A204.1 (cell line): Measurements from ENCODE around the gene NT5M.

Experiments used
- FAIRE-seq: peaks from 2 replicates; lab custom pipeline; 2012; peaks lifted over from hg19 to GRCh38; lab: Jason Lieb, UNC

Gene NT5M

DNA sequence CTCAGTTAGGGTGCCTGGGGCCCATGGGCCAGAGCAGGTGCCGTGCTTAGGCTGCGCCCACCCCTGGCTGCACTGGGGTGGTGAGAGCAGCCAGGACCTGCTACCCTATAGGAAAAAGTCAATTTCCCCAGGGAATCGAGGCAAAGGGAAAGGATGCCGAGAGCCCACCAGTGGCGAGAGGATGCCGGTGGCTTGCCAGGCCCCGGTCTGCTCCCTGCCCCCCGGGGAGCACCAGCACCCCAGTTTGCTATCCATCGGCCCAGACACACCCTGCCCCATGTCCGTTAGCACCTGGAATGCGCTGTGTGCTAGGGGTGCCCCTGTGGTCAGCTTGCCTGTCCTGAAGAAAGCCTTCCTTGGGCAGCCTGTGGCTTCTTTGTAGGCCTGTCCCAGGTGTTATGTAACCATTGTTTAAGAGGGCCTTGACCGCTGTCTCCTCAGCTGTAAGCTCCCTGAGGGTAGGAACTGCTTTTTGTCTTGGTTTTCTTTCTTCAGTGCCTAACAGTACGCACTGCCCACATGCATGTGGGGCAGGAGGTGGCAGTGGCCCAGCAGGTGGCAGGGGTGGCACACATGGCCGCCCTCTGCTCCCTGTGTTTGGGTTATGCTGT is 40.8 kb downstream of the NT5M start:
- no peak for FAIRE-seq

DNA sequence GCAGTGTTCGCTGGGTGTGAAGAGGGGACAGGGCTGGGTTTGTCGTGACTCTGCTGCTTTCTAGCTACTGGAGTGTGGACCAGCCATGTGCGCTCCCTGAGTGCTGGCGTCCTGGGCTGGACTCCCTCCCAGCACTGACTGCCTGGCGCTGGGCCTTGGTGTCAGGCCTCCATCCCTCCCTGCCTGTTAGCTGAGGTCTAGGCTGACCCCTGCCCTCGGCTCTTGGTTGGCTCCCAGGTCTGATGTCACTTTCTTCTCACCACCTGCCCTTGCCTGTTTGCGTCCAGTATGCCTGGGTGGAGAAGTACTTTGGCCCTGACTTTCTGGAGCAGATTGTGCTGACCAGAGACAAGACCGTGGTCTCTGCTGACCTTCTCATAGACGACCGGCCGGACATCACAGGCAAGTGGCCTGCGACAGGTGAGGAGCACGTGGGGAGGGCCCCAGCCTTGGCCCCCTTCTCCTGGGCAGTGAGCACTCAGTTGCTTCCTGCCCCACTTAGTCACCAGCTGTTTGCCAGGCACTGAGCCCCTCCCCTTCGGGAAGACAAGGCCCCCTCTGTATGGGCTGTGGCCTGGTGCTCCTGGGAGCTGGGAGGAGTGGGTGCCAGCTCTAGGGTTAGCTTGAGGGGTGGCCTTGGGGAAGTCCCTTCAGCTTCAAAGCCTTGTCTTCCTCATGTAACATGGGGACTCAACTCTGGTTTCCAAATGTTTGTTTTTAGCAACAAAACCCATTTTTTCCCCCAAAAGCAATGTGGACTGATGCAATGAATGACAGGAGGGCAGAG is 41.5 kb downstream of the NT5M start:
- FAIRE-seq: no peak

DNA sequence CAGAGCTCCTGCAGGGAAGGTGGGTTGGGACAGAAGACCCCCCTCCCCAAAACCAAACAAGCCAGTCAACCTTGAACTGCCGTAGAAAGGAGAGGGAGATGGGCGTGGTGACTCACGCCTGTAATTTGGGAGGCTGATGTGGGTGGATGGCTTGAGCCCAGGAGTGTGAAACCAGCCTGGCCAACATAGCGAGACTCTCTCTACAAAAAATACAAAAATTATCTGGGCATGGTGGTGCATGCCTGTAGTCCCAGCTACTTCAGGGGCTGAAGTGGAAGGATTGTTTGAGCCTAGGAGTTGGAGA is 42.1 kb downstream of the NT5M start:
- no peak for FAIRE-seq

DNA sequence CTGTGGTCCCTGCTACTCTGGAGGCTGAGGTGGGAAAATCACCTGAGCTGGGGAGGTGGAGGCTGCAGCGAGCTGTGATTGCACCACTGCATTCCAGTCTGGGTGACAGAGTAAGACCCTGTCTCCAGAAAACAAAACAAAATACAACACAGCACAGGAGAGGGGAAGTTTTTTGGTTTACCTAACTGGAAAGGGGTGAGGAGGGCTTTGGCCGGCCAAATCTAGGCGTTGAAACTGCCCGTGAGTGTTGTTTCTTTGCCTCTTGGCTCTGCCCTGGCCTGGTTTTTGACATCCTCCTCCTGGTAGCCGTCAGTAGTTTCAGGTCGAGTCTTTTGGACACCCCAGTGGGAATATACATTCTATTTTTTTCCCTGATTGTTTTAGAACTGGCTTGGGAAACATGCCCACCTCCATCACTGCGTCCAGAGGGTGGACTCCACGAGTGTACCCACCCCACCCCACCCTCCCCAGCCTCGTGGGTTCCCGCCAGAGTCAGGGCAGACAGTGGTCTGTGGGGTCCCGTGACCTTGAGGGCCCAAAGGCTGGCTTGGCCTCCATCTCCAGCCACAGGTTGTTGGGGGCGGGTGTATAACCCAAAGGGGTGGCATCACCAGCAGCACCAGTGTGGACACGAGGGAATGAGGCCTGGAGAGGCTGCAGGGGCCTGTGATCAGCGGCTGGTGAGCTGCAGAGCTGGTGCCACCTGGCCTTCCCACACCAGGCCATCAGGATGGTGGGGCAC is 42.7 kb downstream of the NT5M start:
- no peak for FAIRE-seq

DNA sequence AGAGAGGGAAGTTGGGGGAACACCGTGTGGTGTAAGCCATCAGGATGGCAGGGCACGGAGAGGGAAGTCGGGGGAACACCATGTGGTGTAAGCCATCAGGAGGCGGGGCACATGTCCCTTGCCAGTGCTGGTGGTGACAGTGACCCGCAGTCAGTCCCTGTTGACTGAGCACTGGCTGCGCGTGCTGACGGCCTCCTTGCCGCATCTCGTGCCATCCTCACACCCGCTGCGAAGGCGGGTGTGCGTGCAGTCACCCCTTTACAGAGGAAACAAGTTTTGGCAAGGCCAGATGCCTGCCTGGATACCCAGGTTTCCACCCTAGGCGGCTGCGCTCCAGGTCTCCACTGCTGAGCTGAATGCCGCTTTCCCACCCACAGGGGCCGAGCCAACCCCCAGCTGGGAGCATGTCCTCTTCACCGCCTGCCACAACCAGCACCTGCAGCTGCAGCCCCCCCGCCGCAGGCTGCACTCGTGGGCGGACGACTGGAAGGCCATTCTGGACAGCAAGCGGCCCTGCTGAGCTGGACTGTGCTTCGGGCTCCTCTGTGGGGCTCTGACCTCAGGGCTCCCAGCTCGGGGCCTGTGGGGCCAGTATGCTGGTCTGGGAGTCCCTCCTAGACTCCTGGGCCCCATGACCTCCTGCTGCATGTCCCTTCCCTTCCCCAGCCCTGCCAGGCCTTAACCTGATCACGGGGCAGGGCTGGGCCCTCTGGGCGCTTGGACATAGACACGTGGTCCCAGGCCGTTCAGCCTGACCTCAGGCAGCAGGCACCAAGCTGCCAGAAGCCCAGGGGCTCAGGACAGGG is 43.5 kb downstream of the NT5M start:
- no peak for FAIRE-seq

DNA sequence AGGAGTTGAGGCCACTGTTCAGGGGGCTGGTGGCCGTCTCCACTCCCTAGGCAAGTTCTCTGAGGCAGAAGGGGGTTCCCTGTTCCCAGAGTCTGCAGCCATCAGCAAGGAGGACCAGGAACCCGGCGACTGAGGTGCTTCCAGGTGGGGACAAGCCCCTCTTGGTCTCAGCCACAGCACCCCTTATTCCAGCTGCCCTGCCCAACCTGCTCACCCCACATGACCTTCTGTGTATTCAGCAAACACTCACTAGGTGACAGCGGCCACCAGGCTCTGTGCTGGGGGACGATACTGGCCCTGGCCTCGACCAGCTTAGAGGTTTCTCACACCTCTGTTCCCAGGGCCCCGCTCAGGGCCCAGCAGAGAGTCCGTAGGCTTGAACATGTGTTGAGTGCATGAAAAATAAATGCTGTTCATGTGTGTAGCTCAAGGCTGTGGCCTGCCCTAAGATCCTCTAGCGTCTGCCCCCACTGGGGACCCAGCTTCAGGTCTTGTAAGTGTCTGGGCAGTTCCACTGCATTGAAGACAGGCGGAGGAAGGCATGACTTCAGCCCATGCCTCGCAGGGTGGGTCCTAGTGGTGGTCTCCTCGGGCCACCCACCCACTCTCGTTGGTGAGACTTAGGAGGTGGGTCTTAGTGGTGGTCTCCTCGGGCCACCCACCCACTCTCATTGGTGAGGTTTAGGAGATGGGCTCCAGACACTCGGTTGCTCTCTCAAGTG is 44.2 kb downstream of the NT5M start:
- FAIRE-seq: no peak

DNA sequence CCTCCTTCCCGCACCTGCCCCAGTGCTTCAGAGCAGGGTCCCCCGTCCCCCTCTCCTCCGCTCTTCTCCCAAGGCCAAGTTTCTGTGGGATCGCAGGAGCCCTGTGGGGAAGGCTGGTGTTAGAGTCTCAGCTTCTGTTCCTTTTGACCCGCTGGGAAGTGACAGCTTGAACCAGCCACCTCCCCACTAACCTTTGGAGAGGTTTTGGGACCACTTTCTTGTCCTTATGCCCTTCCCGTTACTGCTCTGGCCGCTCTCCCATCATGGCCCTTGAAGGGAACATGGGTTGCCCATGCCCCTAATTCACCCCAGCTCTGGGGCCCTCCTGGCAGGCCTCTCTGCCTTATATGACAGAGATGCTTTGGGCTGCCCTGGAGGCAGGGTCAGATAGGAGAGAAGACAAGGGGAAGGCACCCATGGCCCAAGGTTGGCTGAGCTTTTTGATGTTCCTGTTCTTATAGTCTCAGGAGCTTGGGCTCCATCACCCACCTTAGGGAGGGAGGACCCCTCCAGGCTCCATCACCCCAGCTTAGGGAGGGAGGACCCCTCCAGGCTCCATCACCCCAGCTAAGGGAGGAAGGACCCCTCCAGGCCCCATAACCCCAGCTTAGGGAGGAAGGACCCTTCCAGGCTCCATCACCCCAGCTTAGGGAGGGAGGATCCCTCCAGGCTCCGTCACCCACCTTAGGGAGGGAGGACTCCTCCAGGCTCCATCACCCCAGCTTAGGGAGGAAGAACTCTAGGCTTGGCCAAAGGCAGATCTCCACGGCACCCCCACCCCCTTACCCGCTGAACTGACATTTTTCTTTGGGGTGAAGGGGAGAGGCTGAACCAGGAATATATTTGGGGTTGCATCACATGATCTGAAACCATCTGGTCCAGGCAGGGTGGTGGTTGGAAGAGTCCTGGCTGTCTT is 45.0 kb downstream of the NT5M start:
- FAIRE-seq: no peak

DNA sequence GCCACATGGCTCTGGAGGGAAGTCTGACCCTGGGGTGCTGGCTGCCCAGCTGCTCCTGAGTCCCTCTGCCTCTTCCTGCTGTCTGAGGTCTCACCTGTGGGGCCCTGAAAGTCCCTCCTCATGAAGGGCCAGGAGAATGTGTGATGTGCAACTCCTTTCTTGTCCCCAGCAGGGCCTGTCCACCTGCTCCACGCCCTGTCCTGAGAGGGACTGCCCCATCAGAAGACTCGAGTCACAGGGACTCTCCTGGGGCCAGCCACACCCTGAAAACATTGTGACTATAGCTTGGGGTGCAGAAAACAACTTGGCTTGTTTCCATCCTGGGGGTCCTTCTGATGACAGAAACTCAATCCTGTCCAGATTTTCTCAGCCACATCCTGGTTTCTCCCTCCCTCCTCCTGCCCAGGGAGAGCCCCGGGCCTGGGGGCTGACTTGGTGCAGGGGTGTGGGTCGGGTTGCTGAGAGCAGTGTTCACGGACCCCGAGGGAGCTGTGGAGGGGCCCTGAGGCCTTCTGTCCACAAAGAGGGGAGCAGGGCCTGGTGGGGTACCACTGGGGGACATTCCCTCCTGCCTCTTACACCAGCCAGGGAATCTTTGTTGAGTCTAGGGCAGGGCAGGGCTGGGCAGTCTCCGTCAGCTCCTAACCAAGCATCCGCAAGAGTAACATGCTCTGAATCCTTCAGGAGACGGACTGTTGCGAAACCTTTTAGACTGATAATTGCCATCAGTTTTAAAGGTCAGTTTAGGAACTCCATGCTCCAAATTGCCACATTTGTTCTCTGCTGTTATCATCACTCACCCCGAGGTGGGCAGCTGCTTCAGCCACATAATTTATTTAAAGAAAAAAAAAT is 45.9 kb downstream of the NT5M start:
- FAIRE-seq: no peak

DNA sequence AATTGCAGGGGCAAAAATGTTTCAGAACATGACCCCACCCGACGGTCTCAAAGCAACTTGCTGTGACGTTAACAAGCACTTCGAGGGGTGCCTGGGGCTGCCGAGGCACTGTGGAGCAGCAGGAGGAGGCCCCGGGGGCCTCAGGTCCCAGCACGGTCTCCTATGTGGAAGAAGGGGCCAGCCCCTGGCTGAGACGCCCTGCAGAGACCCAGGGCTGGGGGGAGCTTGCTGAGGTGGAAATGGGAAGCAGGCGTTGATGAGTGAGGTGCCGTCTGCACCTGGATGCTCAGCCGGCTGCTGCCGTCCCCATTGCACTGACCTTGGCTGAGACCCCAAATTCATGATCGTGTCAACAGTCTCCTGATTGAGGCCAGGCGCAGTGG is 46.5 kb downstream of the NT5M start:
- no peak for FAIRE-seq

DNA sequence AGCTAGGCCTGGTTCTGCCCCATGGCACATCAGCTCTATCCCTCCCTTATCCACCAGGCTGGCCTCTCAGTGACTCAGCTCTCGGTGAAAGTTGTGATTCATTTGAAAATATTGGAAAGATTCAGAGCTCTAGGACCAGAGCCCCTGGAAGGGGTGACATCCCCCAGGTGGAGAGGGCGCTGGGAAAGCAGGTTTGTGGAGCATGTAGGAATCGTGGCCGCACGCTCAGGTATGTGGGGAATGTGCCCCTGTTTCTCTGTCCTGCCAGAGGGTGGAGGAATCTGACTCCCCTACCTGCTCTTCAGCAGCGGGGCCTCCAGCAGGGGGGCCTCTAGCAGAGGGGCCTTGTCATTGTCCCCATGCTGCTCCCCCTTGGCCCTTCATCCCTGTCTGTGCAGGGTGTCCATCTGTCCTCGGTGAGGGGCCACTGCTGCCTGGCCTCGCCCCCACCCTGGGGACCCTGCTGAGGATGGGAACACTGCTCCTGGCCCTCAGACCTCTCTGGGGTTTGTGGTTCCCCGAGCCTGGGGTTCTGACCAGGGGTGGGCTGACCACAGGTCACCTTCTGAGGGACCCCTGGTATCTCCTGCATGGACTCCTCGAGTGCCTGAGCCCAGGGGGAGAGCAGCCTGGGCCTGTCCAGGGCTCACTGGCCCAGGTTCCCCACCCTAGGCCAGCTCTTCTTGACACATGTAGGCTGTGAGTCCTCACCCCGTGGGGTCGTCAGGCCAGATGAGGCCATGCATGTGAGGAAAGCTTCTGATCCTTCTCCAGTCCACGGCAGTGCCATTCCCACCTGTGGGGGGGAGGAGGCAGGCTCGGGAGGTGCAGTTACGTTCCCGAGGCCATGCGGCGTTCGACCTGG is 47.5 kb downstream of the NT5M start:
- no peak for FAIRE-seq

DNA sequence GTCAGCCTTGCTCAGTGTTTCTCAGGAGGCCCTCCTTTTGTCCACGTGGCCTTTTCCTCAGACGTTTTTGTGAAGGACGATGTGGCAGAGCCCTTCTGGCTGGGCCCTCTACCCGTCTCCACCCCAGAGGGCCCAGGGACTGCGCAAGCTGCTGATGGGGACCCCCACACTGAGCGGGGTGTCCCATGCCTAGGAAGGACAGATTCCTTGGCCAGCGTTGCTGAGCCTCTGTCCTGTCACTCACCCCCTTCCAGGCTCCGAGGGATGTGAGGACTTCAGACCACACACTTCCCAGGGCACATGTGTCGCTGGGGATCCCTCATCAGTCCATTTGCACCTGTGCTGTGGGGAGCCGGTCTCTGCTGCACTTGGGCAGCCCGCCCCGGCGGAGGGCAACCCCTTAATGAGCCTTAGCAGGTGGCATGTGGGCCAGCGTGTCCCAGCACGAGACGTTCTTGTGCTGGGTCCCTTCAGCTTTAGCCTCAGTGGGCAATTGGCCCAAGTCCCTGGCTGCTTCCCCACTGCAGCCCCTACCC is 48.3 kb downstream of the NT5M start:
- no peak for FAIRE-seq

DNA sequence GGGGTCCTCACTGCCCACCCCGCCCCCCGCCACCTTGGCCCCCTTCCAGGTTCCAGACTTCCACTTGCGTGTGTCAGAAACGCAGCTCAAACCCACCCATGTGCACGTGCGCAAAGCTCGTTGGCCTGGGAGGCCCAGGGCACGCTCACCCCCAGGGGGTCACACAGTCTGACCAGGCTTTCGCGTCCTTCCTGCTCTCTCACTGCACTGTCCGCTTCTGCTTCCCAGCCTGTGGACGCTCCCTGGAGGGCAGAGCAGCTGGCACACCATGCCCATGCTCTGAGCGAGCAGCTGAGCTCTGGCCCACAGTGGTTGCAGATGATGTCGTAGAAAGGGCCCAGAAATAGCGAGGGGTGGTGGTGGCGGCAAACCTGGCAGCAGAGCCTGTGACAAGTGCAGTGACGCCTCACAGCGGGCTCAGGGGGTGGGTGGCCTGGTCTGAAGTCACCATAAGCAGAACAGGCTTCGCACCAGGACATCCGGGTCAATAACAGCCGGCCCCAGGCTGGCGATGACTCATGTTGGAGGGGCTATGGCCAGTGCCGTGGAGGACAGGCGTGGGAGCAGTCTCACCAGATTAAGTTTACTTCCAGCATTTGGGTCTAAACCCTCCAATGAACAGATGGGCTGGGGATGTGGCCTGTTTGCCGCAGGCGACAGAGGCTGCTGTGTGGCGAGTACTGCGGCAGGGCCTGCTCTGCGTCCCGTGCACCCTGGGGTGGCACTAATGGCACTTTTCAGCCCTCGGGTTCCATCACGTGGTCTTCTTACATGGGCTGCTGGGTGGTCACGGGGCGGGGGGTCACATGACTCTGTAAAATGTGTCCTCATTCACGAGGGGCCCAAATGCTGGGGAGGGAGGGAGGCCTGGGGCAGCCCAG is 49.0 kb downstream of the NT5M start:
- FAIRE-seq: no peak

DNA sequence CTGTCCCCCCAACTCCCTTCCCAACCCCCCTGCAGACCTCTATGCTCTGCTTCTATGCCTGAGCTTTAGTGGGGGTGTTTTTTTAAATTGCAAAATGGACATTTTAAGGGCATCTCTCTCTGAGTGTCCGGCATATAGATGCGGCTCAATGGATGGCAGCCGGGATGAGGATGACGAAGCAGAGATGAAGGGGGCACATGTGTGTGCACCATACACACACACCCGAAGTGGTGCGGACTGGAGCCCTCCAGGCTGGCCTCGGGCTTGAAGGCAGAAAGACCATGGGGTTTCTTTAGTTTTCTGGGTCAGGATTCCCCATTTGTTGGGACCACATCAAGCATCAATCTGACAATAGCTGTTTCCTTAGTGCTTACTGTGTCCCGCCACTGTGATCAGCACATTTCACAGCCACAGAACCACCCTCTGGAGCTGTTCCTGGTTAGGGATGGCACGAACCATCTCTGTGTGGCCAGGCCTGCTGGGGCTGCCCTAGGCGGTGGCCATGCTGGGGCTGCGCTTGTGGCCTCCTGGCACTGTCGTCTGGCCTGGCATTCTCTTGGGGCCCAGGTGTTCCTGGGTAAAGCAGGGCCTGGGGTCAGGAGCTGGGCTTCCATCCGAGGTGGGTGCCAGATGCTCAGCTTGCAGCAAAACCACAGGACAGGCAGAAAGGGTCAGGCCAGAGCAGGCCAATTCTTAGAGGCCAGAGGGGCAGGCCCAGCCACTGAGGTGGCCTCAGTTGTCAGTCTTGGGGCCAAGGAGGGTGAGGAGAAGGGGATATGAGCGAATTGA is 49.9 kb downstream of the NT5M start:
- FAIRE-seq: no peak

DNA sequence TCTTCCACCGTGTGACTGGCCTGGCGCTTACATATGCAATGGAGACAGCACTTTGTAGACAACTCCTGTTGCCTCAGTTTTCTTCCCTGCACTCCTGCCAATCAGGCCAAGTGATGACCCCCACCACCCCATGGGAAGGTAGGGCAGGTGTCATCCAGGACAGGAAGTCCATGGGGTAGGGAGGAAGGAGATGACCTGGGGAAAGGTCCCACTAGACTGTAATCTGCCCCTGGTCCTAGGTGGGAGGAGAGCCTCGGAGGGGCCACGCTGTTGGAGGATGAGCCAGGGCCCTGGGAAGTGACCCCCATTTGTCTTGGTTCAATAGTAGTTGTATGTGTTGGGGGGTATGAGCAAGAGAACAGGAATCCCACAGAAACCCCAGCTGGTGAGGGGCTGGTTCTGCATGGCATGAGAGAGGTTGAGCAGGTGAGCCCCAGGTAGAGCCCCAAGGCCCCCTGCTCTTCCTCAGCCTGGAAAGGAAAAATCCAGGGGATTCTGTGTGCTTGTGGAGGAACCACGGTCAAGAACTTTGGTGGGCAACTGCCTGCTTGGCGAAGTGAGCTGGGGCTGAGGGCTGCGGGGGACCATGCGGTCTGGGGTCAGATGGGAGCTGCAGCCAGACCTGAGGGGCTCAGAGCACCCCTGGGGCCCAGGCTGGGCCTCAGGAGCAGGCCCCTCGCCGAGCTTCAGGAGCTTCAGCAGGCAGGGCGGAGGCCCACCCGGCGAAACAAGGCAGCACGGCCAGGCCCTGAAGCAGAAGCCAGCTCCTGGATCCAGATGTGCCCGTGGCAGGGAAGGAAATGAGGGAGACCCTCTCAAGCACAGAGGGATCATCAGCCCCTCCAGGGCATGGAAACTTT is 50.7 kb downstream of the NT5M start:
- FAIRE-seq: no peak

DNA sequence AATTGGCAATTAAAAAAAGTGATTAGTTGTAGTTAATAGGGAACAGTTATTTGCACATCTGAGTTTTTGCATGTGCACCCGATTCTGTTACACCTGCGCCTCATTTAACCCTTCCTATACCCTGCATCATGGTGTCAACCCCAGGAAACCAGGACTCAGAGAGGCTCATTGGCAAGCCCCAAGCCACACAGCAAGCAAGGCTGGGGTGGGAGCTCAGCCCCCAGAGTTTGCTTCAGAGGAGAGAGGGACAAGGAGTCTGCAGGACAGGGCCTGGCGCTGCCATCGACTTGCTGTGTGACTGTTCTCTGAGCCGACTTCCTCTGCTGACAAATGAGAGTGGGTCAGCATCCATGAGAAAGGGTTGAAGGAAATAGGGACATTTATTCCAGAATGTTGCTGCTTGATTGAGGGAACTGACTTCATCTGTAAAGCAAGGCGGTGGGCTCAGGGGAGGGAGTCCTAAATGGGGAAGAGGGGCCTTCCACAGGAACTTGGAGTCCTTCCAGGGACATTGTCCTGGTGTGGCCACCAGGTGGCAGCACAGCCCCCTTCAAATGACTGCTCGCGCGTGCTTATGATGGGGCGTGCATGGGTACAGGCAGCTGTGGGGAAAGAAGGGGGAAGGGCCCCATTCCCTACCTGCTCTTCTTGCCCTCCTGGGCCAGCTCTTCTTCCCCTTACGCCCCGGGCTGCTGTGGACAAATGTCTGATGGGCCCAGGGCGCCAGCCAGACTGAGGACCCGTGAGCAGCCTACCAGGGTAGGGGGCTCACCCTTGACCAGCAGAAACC is 51.6 kb downstream of the NT5M start:
- FAIRE-seq: no peak
